Transverse colon (tissue), 4 donors: Measurements from ENCODE around the gene RRP12. TPM values are rescaled to one million over a fixed set of nuclear protein-coding genes. Genes with fewer than 3 reads are reported as not detected.
"Not testable (repeated sequence)": the region's sequence is repeated elsewhere in the genome, so short reads cannot be mapped to it uniquely, and the experiment has no call there.

Experiments
- DNase-seq: peaks from one replicate; pipeline ENCODE4 v3.0.0-alpha.2; 2019
- H3K27ac ChIP-seq, 4 donors: fragments of 200-600 bp; sonication (generic); 2 replicates each; pipeline ENCODE4 v1.5.1; 2016 to 2018; ENCODE audit warnings: inconsistent platforms in 4 of 4
- H3K27me3 ChIP-seq: fragments of 200-600 bp; sonication (generic); 2 replicates; pipeline ENCODE4 v1.5.1; 2017; ENCODE audit warnings: inconsistent platforms
- H3K36me3 ChIP-seq, 4 donors: fragments of 200-600 bp; sonication (generic); 2 replicates each; pipeline ENCODE4 v1.5.1; 2017 to 2019; ENCODE audit warnings: inconsistent platforms in 4 of 4
- H3K4me1 ChIP-seq, 4 donors: fragments of 200-600 bp; sonication (generic); 2 replicates each; pipeline ENCODE4 v1.5.1; 2017 to 2020; ENCODE audit warnings: inconsistent platforms in 4 of 4
- H3K4me3 ChIP-seq, 4 donors: fragments of 200-600 bp; sonication (generic); 1 replicate in 1 of 4; 2 replicates in 3 of 4; pipeline versions ENCODE4 v1.5.1 to v1.6.1; 2017 to 2019; ENCODE audit warnings: inconsistent platforms in 4 of 4
- H3K9me3 ChIP-seq, 2 donors: fragments of 200-600 bp; sonication (generic); 2 replicates each; pipeline ENCODE4 v1.5.1; 2017 to 2019; ENCODE audit warnings: inconsistent platforms in 2 of 2
- CTCF ChIP-seq, 5 experiments: fragments of 200-600 bp in 3 of 5; fragments of 450-650 bp in 2 of 5; sonication (generic) in 3 of 5; IDR thresholded peaks; 1 replicate in 2 of 5; 2 replicates in 3 of 5; pipeline ENCODE4 v1.5.1; 2016 to 2017; ENCODE audit warnings: antibody characterized with exemption in 5 of 5, inconsistent platforms in 3 of 5, mild to moderate bottlenecking in 2 of 5, moderate library complexity in 1 of 5
- EP300 ChIP-seq: sonication (generic); formaldehyde crosslinking; IDR thresholded peaks from one replicate; pipeline ENCODE4 v1.6.1; 2017; ENCODE audit warnings: antibody characterized with exemption, low read depth
- POLR2A ChIP-seq: fragments of 450-650 bp; IDR thresholded peaks from one replicate; pipeline ENCODE4 v1.6.1; 2016; ENCODE audit warnings: antibody characterized with exemption, mild to moderate bottlenecking, moderate library complexity
- POLR2AphosphoS5 ChIP-seq, 3 donors: sonication (generic); formaldehyde crosslinking; IDR thresholded peaks; one replicate each; pipeline ENCODE4 v1.6.1; 2016; ENCODE audit warnings: antibody characterized with exemption in 3 of 3
- WGBS, 2 donors: methylation state at CpG; one replicate each; pipeline ENCODE4 v1.1.5; 2018; ENCODE audit warnings: low coverage in 1 of 2; 5-methylcytosine and 5-hydroxymethylcytosine counted together
- in situ Hi-C, 4 donors: fragments of 200-750 bp; cut with MboI; loops; one replicate each; pipeline versions ENCODE4 v1.15.0 to v1.15.1; 2017; ENCODE audit warnings: low sequenced_read_pairs in 3 of 4, low pct_ligation_motif_present in 1 of 4, low pct_unique_long_range_greater_than_20kb in 1 of 4
- intact Hi-C: fragments of 100-400 bp; cut with DNase I; formaldehyde crosslinking; loops from one replicate; pipeline ENCODE4 v1.15.1; 2023; ENCODE audit warnings: low total_unique reads
- total RNA-seq, 4 donors: library from RNA; depleted of rRNA; stranded (reverse); fragments of >200 nt; gene quantifications; one replicate each; pipeline ENCODE4 v1.1.0, GENCODE V29; 2016

Gene RRP12
- total RNA-seq, 4 donors from 2014 or later, result 5.7 to 14.0 (median 11.5) TPM

- H3K36me3 ChIP-seq, result peaks cover 0 to 7% (median 4%) of the 10 kb centered on the region in 4 donors
- WGBS, 2 donors, result 0% methylated on average over 49 of the region's 90 CpGs; no CpG with 5 or more reads in 1 of the 2 donors
These were observed 25.0 kb upstream of the RRP12 start, which contains the start of gene PGAM1 for GRCh38 chr10:97425964-97426775. Gene PGAM1, plus strand, starts transcription at chr10:97426191. Its CDS starts 117 bp downstream, at chr10:97426308.

GRCh38 chr10:97423757-97424098, 22.6 kb upstream of the RRP12 start:
- peaks cover 6 to 34% (median 27%) of the 10 kb centered on the region in 4 donors for H3K4me1 ChIP-seq
- WGBS, 2 donors, result 85 to 93% methylated on average over 3 to 8 of the region's 8 CpGs
- in situ Hi-C loops, DNase-seq, H3K27me3 ChIP-seq, H3K4me3 ChIP-seq, intact Hi-C loops, H3K9me3 ChIP-seq, H3K36me3 ChIP-seq, H3K27ac ChIP-seq: not testable (repeated sequence)

More at GRCh38 chr10:97425964-97426775, 25.0 kb upstream of the RRP12 start, which contains the start of gene PGAM1:
- Histone ChIP-seq H3K9me3 (no peaks in the 10 kb centered on the region), H3K4me3 (peak within 1 kb of the TSS; percentile 65 to 85 (median 74)), H3K4me1 (peaks cover 6 to 29% (median 22%) of the 10 kb centered on the region in 4 donors), H3K27ac (peak within 1 kb of the TSS; percentile 92 to 96 (median 94)), H3K27me3 (no peaks in the 10 kb centered on the region)
- peak; percentile 95 for DNase-seq
- intact Hi-C loops, result no loop called here
- in situ Hi-C loops, result no loop called here
- TF ChIP-seq POLR2A, result peak; percentile 92
- TF ChIP-seq CTCF (IDR thresholded peaks at IDR 0.05), result peak; percentile 35 to 77 (median 59)
- no peak for TF ChIP-seq EP300
- peak; percentile 86 to 95 (median 91) for TF ChIP-seq POLR2AphosphoS5 (IDR thresholded peaks at IDR 0.05)

GRCh38 chr10:97416565-97416964, 15.4 kb upstream of the RRP12 start:
- Histone ChIP-seq H3K27me3 (no peaks in the 10 kb centered on the region), H3K4me1 (peaks cover 5 to 15% (median 11%) of the 10 kb centered on the region in 4 donors), H3K4me3 (no peak overlapping the region), H3K9me3 (no peaks in the 10 kb centered on the region), H3K27ac (no peak overlapping the region), H3K36me3 (no peaks in the 10 kb centered on the region)
- no peak for TF ChIP-seq CTCF (IDR thresholded peaks at IDR 0.05)
- TF ChIP-seq EP300, result no peak
- TF ChIP-seq POLR2A, result no peak
- TF ChIP-seq POLR2AphosphoS5 (IDR thresholded peaks at IDR 0.05), result no peak
- DNase-seq, result no peak
- in situ Hi-C loops, result no loop called here
- WGBS, 2 donors, result 65 to 100% methylated on average over 1 to 6 of the region's 6 CpGs
- intact Hi-C loops, result no loop called here

GRCh38 chr10:97412891-97413304, 11.8 kb upstream of the RRP12 start:
- Histone ChIP-seq H3K27ac (no peak overlapping the region), H3K36me3 (no peaks in the 10 kb centered on the region), H3K4me1 (peaks cover 0 to 10% (median 7%) of the 10 kb centered on the region in 4 donors), H3K27me3 (no peaks in the 10 kb centered on the region), H3K9me3 (no peaks in the 10 kb centered on the region), H3K4me3 (no peak overlapping the region)
- no peak for TF ChIP-seq POLR2AphosphoS5 (IDR thresholded peaks at IDR 0.05)
- TF ChIP-seq EP300, result no peak
- TF ChIP-seq CTCF (IDR thresholded peaks at IDR 0.05), result no peak
- no peak for TF ChIP-seq POLR2A
- in situ Hi-C loops (no loop called here), intact Hi-C loops (no loop called here)
- DNase-seq, result no peak
- WGBS, 2 donors, result 76 to 82% methylated on average over 9 to 10 of the region's 10 CpGs
